Measurements from ENCODE around the gene ABCA9. TPM values are rescaled to one million over a fixed set of nuclear protein-coding genes. Genes with fewer than 3 reads are reported as not detected.

The ABCA9 gene
- total and polyA plus RNA-seq, 2 experiments from 2014 or later = not detected

DNA sequence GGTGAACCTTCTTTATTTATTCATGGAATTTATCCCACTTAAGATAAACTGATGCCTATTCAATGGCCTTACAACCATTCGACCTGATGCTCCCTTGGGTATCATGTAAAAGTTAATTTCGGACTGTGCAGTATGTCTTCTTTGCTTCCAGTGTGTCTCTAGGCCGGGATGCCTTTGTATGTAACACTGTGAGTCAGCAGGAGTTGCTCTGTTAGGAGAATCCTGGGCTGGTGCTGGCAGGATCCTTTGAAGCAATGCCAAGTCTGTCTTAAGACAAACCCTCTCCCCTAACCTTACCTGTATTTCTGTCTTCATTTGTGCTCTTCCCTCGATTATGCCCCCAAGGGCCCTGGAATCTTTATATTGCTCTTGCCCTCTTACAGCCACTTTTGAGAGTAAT is 67.6 kb downstream of the ABCA9 start:
- H4K20me1 ChIP-seq (replicated peaks; ENCODE audit: insufficient read depth) = no peaks in the 10 kb centered on the region
- H3K4me1 ChIP-seq (ENCODE audit: insufficient read depth) = no peaks in the 10 kb centered on the region
- no peak overlapping the region for H3K4me3 Mint-ChIP-seq
- no peaks in the 10 kb centered on the region for H3K36me3 Mint-ChIP-seq (ENCODE audit: low read depth)
- TF ChIP-seq EZH2phosphoT487 (IDR thresholded peaks at IDR 0.05; ENCODE audit: unreplicated experiment) (no peak), CREB1 (CRISPR knock-in tag; IDR thresholded peaks at IDR 0.05; ENCODE audit: low read depth) (no peak), ZNF114 (CRISPR knock-in tag; IDR thresholded peaks at IDR 0.05) (no peak), NANOG (IDR thresholded peaks at IDR 0.05; ENCODE audit: borderline replicate concordance) (no peak), JUNB (IDR thresholded peaks at IDR 0.05; ENCODE audit: unreplicated experiment) (no peak), EZH2 (IDR thresholded peaks at IDR 0.05; ENCODE audit: low read depth, unreplicated experiment) (no peak), STAT1 (IDR thresholded peaks at IDR 0.05; ENCODE audit: unreplicated experiment) (no peak), POLR2AphosphoS5 (IDR thresholded peaks at IDR 0.05; ENCODE audit: low read depth) (no peak), ZNF331 (CRISPR knock-in tag; IDR thresholded peaks at IDR 0.05; ENCODE audit: low read depth) (no peak)
- TF ChIP-seq, protein P1, sequence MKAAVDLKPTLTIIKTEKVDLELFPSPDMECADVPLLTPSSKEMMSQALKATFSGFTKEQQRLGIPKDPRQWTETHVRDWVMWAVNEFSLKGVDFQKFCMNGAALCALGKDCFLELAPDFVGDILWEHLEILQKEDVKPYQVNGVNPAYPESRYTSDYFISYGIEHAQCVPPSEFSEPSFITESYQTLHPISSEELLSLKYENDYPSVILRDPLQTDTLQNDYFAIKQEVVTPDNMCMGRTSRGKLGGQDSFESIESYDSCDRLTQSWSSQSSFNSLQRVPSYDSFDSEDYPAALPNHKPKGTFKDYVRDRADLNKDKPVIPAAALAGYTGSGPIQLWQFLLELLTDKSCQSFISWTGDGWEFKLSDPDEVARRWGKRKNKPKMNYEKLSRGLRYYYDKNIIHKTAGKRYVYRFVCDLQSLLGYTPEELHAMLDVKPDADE (IDR thresholded peaks at IDR 0.05) = no peak
- TF ChIP-seq, protein P2, sequence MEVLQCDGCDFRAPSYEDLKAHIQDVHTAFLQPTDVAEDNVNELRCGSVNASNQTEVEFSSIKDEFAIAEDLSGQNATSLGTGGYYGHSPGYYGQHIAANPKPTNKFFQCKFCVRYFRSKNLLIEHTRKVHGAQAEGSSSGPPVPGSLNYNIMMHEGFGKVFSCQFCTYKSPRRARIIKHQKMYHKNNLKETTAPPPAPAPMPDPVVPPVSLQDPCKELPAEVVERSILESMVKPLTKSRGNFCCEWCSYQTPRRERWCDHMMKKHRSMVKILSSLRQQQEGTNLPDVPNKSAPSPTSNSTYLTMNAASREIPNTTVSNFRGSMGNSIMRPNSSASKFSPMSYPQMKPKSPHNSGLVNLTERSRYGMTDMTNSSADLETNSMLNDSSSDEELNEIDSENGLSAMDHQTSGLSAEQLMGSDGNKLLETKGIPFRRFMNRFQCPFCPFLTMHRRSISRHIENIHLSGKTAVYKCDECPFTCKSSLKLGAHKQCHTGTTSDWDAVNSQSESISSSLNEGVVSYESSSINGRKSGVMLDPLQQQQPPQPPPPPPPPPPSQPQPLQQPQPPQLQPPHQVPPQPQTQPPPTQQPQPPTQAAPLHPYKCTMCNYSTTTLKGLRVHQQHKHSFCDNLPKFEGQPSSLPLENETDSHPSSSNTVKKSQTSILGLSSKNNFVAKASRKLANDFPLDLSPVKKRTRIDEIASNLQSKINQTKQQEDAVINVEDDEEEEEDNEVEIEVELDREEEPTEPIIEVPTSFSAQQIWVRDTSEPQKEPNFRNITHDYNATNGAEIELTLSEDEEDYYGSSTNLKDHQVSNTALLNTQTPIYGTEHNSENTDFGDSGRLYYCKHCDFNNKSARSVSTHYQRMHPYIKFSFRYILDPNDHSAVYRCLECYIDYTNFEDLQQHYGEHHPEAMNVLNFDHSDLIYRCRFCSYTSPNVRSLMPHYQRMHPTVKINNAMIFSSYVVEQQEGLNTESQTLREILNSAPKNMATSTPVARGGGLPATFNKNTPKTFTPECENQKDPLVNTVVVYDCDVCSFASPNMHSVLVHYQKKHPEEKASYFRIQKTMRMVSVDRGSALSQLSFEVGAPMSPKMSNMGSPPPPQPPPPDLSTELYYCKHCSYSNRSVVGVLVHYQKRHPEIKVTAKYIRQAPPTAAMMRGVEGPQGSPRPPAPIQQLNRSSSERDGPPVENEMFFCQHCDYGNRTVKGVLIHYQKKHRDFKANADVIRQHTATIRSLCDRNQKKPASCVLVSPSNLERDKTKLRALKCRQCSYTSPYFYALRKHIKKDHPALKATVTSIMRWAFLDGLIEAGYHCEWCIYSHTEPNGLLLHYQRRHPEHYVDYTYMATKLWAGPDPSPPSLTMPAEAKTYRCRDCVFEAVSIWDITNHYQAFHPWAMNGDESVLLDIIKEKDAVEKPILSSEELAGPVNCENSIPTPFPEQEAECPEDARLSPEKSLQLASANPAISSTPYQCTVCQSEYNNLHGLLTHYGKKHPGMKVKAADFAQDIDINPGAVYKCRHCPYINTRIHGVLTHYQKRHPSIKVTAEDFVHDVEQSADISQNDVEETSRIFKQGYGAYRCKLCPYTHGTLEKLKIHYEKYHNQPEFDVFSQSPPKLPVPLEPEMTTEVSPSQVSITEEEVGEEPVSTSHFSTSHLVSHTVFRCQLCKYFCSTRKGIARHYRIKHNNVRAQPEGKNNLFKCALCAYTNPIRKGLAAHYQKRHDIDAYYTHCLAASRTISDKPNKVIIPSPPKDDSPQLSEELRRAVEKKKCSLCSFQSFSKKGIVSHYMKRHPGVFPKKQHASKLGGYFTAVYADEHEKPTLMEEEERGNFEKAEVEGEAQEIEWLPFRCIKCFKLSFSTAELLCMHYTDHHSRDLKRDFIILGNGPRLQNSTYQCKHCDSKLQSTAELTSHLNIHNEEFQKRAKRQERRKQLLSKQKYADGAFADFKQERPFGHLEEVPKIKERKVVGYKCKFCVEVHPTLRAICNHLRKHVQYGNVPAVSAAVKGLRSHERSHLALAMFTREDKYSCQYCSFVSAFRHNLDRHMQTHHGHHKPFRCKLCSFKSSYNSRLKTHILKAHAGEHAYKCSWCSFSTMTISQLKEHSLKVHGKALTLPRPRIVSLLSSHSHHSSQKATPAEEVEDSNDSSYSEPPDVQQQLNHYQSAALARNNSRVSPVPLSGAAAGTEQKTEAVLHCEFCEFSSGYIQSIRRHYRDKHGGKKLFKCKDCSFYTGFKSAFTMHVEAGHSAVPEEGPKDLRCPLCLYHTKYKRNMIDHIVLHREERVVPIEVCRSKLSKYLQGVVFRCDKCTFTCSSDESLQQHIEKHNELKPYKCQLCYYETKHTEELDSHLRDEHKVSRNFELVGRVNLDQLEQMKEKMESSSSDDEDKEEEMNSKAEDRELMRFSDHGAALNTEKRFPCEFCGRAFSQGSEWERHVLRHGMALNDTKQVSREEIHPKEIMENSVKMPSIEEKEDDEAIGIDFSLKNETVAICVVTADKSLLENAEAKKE (CRISPR knock-in tag; IDR thresholded peaks at IDR 0.05) = no peak
- TF ChIP-seq, protein P3, sequence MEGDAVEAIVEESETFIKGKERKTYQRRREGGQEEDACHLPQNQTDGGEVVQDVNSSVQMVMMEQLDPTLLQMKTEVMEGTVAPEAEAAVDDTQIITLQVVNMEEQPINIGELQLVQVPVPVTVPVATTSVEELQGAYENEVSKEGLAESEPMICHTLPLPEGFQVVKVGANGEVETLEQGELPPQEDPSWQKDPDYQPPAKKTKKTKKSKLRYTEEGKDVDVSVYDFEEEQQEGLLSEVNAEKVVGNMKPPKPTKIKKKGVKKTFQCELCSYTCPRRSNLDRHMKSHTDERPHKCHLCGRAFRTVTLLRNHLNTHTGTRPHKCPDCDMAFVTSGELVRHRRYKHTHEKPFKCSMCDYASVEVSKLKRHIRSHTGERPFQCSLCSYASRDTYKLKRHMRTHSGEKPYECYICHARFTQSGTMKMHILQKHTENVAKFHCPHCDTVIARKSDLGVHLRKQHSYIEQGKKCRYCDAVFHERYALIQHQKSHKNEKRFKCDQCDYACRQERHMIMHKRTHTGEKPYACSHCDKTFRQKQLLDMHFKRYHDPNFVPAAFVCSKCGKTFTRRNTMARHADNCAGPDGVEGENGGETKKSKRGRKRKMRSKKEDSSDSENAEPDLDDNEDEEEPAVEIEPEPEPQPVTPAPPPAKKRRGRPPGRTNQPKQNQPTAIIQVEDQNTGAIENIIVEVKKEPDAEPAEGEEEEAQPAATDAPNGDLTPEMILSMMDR (conservative IDR thresholded peaks at IDR 0.05; ENCODE audit: low read depth in 2 of 2) = no peak
- TF ChIP-seq, protein P4, sequence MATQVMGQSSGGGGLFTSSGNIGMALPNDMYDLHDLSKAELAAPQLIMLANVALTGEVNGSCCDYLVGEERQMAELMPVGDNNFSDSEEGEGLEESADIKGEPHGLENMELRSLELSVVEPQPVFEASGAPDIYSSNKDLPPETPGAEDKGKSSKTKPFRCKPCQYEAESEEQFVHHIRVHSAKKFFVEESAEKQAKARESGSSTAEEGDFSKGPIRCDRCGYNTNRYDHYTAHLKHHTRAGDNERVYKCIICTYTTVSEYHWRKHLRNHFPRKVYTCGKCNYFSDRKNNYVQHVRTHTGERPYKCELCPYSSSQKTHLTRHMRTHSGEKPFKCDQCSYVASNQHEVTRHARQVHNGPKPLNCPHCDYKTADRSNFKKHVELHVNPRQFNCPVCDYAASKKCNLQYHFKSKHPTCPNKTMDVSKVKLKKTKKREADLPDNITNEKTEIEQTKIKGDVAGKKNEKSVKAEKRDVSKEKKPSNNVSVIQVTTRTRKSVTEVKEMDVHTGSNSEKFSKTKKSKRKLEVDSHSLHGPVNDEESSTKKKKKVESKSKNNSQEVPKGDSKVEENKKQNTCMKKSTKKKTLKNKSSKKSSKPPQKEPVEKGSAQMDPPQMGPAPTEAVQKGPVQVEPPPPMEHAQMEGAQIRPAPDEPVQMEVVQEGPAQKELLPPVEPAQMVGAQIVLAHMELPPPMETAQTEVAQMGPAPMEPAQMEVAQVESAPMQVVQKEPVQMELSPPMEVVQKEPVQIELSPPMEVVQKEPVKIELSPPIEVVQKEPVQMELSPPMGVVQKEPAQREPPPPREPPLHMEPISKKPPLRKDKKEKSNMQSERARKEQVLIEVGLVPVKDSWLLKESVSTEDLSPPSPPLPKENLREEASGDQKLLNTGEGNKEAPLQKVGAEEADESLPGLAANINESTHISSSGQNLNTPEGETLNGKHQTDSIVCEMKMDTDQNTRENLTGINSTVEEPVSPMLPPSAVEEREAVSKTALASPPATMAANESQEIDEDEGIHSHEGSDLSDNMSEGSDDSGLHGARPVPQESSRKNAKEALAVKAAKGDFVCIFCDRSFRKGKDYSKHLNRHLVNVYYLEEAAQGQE (IDR thresholded peaks at IDR 0.05; ENCODE audit: unreplicated experiment) = no peak
- H2AFZ ChIP-seq = no peak overlapping the region
- H3K4me1 Mint-ChIP-seq = peaks cover 7% of the 10 kb centered on the region; the same call in 1 of the 3 replicates
- no peaks in the 10 kb centered on the region; the same call in 1 of the 2 replicates for H3K9me2 ChIP-seq (ENCODE audit: insufficient read depth)
- no peak overlapping the region for H3K4me3 ChIP-seq
- H3K27ac ChIP-seq (ENCODE audit: low read depth) = no peak overlapping the region
- no peak for ATAC-seq
- H3K4me2 ChIP-seq = no peak overlapping the region
- no peaks in the 10 kb centered on the region for H3K79me2 ChIP-seq (replicated peaks; ENCODE audit: insufficient read depth)
- H3K9me3 Mint-ChIP-seq = no peaks in the 10 kb centered on the region
- no peak overlapping the region for H3K27ac Mint-ChIP-seq
- H3K27me3 Mint-ChIP-seq (ENCODE audit: insufficient read depth, low read depth, poor library complexity) = no peaks in the 10 kb centered on the region
- H3K36me3 ChIP-seq (ENCODE audit: insufficient read depth) = no peaks in the 10 kb centered on the region
- no peak for DNase-seq (ENCODE audit: low spot score)
- no peaks in the 10 kb centered on the region for H3K27me3 ChIP-seq (ENCODE audit: insufficient read depth)
- no peaks in the 10 kb centered on the region for H3F3A ChIP-seq (replicated peaks; ENCODE audit: low read depth)
